ENCODE data around the gene HK1.

Gene HK1

GRCh38 chr10:69335613-69336012 is 57.3 kb downstream of the HK1 start:
- H3K4me3 ChIP-seq (ENCODE audit: control insufficient read depth in 1 of 7, extremely low read depth in 1 of 7, insufficient read depth in 4 of 7, low read depth in 2 of 7, low read length in 6 of 7), result peak overlapping the region in 4 of 7 experiments; percentile 44 to 54 (median 45)
- peaks cover 0 to 6% (median under 1%) of the 10 kb centered on the region in 4 experiments for H3K36me3 ChIP-seq (ENCODE audit: control insufficient read depth in 4 of 4, insufficient read depth in 4 of 4, low read length in 3 of 4)
- H3K27ac ChIP-seq (ENCODE audit: insufficient read depth in 1 of 2, low read depth in 1 of 2, low read length in 2 of 2, poor library complexity in 1 of 2, severe bottlenecking in 2 of 2), result peak overlapping the region in 1 of 2 experiments; percentile 72
- no peaks in the 10 kb centered on the region for H3K9me3 ChIP-seq (ENCODE audit: control extremely low read depth in 1 of 5, control insufficient read depth in 4 of 5, insufficient read depth in 2 of 5, low read depth in 1 of 5, low read length in 4 of 5)
- no peaks in the 10 kb centered on the region for H3K27me3 ChIP-seq (replicated peaks in 2 of 5; ENCODE audit: control insufficient read depth in 4 of 5, insufficient read depth in 5 of 5, low read length in 4 of 5)
- WGBS (ENCODE audit: insufficient coverage), result 97% methylated on average over 4 of the region's 8 CpGs
- H3K4me1 ChIP-seq (ENCODE audit: control extremely low read depth in 1 of 4, control insufficient read depth in 4 of 4, insufficient read depth in 4 of 4, low read length in 3 of 4), result peaks cover 0 to 59% (median 50%) of the 10 kb centered on the region in 4 experiments
- ChIA-PET CTCF (interaction anchor here (0.9 to 1.4 kb wide), 3 partner anchors 9 to 15 kb away, joined by 3 to 6 read pairs (median 6); no protein-coding TSS in a partner anchor), POLR2A (interaction anchor here (0.6 kb wide), 1 partner anchor 64 kb away, joined by 4 read pairs; no protein-coding TSS in a partner anchor)
- DNase-seq, result no peak

GRCh38 chr10:69336952-69337295 is 58.6 kb downstream of the HK1 start:
- ChIA-PET CTCF (interaction anchor here (1.1 to 1.7 kb wide), 4 partner anchors 9 to 105 kb away, joined by 3 to 8 read pairs (median 6); no protein-coding TSS in a partner anchor), POLR2A (interaction anchor here (0.6 to 1.1 kb wide), 3 partner anchors 19 to 194 kb away, joined by 3 to 4 read pairs (median 4); no protein-coding TSS in a partner anchor)
- no peaks in the 10 kb centered on the region for H3K9me3 ChIP-seq (ENCODE audit: control extremely low read depth in 1 of 5, control insufficient read depth in 4 of 5, insufficient read depth in 2 of 5, low read depth in 1 of 5, low read length in 4 of 5)
- H3K4me1 ChIP-seq (ENCODE audit: control extremely low read depth in 1 of 4, control insufficient read depth in 4 of 4, insufficient read depth in 4 of 4, low read length in 3 of 4), result peaks cover 0 to 59% (median 50%) of the 10 kb centered on the region in 4 experiments
- no peak for DNase-seq
- 44% methylated on average over 1 of the region's 2 CpGs for WGBS (ENCODE audit: insufficient coverage)
- H3K36me3 ChIP-seq (ENCODE audit: control insufficient read depth in 4 of 4, insufficient read depth in 4 of 4, low read length in 3 of 4), result peaks cover 0 to 5% (median under 1%) of the 10 kb centered on the region in 4 experiments
- H3K4me3 ChIP-seq (ENCODE audit: control insufficient read depth in 1 of 7, extremely low read depth in 1 of 7, insufficient read depth in 4 of 7, low read depth in 2 of 7, low read length in 6 of 7), result no peak overlapping the region
- H3K27me3 ChIP-seq (replicated peaks in 2 of 5; ENCODE audit: control insufficient read depth in 4 of 5, insufficient read depth in 5 of 5, low read length in 4 of 5), result no peaks in the 10 kb centered on the region
- peak overlapping the region; percentile 14 to 31 for H3K27ac ChIP-seq (ENCODE audit: insufficient read depth in 1 of 2, low read depth in 1 of 2, low read length in 2 of 2, poor library complexity in 1 of 2, severe bottlenecking in 2 of 2)

- WGBS (ENCODE audit: insufficient coverage), result 77% methylated on average over 5 of the region's 16 CpGs
- H3K4me3 ChIP-seq (ENCODE audit: control insufficient read depth in 1 of 7, extremely low read depth in 1 of 7, insufficient read depth in 4 of 7, low read depth in 2 of 7, low read length in 6 of 7), result peak overlapping the region in 1 of 7 experiments; percentile 37
Measured at GRCh38 chr10:69337296-69338132, 59.2 kb downstream of the HK1 start.

GRCh38 chr10:69338133-69338456 is 59.8 kb downstream of the HK1 start:
- peaks cover 0 to 59% (median 50%) of the 10 kb centered on the region in 4 experiments for H3K4me1 ChIP-seq (ENCODE audit: control extremely low read depth in 1 of 4, control insufficient read depth in 4 of 4, insufficient read depth in 4 of 4, low read length in 3 of 4)
- no peak overlapping the region for H3K4me3 ChIP-seq (ENCODE audit: control insufficient read depth in 1 of 7, extremely low read depth in 1 of 7, insufficient read depth in 4 of 7, low read depth in 2 of 7, low read length in 6 of 7)
- H3K9me3 ChIP-seq (ENCODE audit: control extremely low read depth in 1 of 5, control insufficient read depth in 4 of 5, insufficient read depth in 2 of 5, low read depth in 1 of 5, low read length in 4 of 5), result no peaks in the 10 kb centered on the region
- no peak for DNase-seq
- ChIA-PET POLR2A (no interaction called here), CTCF (interaction anchor here (0.9 to 1.7 kb wide), 3 partner anchors 17 to 100 kb away, joined by 3 to 7 read pairs (median 6); no protein-coding TSS in a partner anchor)
- H3K27ac ChIP-seq (ENCODE audit: insufficient read depth in 1 of 2, low read depth in 1 of 2, low read length in 2 of 2, poor library complexity in 1 of 2, severe bottlenecking in 2 of 2), result peak overlapping the region in 1 of 2 experiments; percentile 31
- H3K27me3 ChIP-seq (replicated peaks in 2 of 5; ENCODE audit: control insufficient read depth in 4 of 5, insufficient read depth in 5 of 5, low read length in 4 of 5), result no peaks in the 10 kb centered on the region
- 86% methylated on average over 8 of the region's 8 CpGs for WGBS (ENCODE audit: insufficient coverage)
- peaks cover 0 to 5% (median under 1%) of the 10 kb centered on the region in 4 experiments for H3K36me3 ChIP-seq (ENCODE audit: control insufficient read depth in 4 of 4, insufficient read depth in 4 of 4, low read length in 3 of 4)

More at GRCh38 chr10:69337296-69338132, 59.2 kb downstream of the HK1 start:
- peaks cover 0 to 59% (median 50%) of the 10 kb centered on the region in 4 experiments for H3K4me1 ChIP-seq (ENCODE audit: control extremely low read depth in 1 of 4, control insufficient read depth in 4 of 4, insufficient read depth in 4 of 4, low read length in 3 of 4)
- peak overlapping the region; percentile 14 to 31 for H3K27ac ChIP-seq (ENCODE audit: insufficient read depth in 1 of 2, low read depth in 1 of 2, low read length in 2 of 2, poor library complexity in 1 of 2, severe bottlenecking in 2 of 2)
- ChIA-PET POLR2A (interaction anchor here (0.6 to 1.1 kb wide), 3 partner anchors 19 to 195 kb away, joined by 3 to 4 read pairs (median 4); no protein-coding TSS in a partner anchor), CTCF (interaction anchor here (0.9 to 1.7 kb wide), 5 partner anchors 9 to 106 kb away, joined by 3 to 8 read pairs (median 6); no protein-coding TSS in a partner anchor)
- no peaks in the 10 kb centered on the region for H3K9me3 ChIP-seq (ENCODE audit: control extremely low read depth in 1 of 5, control insufficient read depth in 4 of 5, insufficient read depth in 2 of 5, low read depth in 1 of 5, low read length in 4 of 5)
- DNase-seq, result peak; percentile 65 to 95 (median 92)
- H3K36me3 ChIP-seq (ENCODE audit: control insufficient read depth in 4 of 4, insufficient read depth in 4 of 4, low read length in 3 of 4), result peaks cover 0 to 9% (median under 1%) of the 10 kb centered on the region in 4 experiments
- H3K27me3 ChIP-seq (replicated peaks in 2 of 5; ENCODE audit: control insufficient read depth in 4 of 5, insufficient read depth in 5 of 5, low read length in 4 of 5), result no peaks in the 10 kb centered on the region

GRCh38 chr10:69338547-69339450 is 60.5 kb downstream of the HK1 start:
- WGBS (ENCODE audit: insufficient coverage), result 90% methylated on average over 8 of the region's 9 CpGs
- no peak for DNase-seq
- H3K27ac ChIP-seq (ENCODE audit: insufficient read depth in 1 of 2, low read depth in 1 of 2, low read length in 2 of 2, poor library complexity in 1 of 2, severe bottlenecking in 2 of 2), result peak overlapping the region in 1 of 2 experiments; percentile 58
- no peak overlapping the region for H3K4me3 ChIP-seq (ENCODE audit: control insufficient read depth in 1 of 7, extremely low read depth in 1 of 7, insufficient read depth in 4 of 7, low read depth in 2 of 7, low read length in 6 of 7)
- ChIA-PET CTCF (interaction anchor here (0.9 to 1.7 kb wide), 3 partner anchors 12 to 54 kb away, joined by 3 to 6 read pairs (median 4); no protein-coding TSS in a partner anchor), POLR2A (no interaction called here)
- no peaks in the 10 kb centered on the region for H3K9me3 ChIP-seq (ENCODE audit: control extremely low read depth in 1 of 5, control insufficient read depth in 4 of 5, insufficient read depth in 2 of 5, low read depth in 1 of 5, low read length in 4 of 5)
- peaks cover 0 to 54% (median 49%) of the 10 kb centered on the region in 4 experiments for H3K4me1 ChIP-seq (ENCODE audit: control extremely low read depth in 1 of 4, control insufficient read depth in 4 of 4, insufficient read depth in 4 of 4, low read length in 3 of 4)
- peaks cover 0 to 6% (median 3%) of the 10 kb centered on the region in 4 experiments for H3K36me3 ChIP-seq (ENCODE audit: control insufficient read depth in 4 of 4, insufficient read depth in 4 of 4, low read length in 3 of 4)
- H3K27me3 ChIP-seq (replicated peaks in 2 of 5; ENCODE audit: control insufficient read depth in 4 of 5, insufficient read depth in 5 of 5, low read length in 4 of 5), result no peaks in the 10 kb centered on the region

GRCh38 chr10:69340695-69341094 is 62.4 kb downstream of the HK1 start:
- no peak overlapping the region for H3K4me3 ChIP-seq (ENCODE audit: control insufficient read depth in 1 of 7, extremely low read depth in 1 of 7, insufficient read depth in 4 of 7, low read depth in 2 of 7, low read length in 6 of 7)
- no peaks in the 10 kb centered on the region for H3K9me3 ChIP-seq (ENCODE audit: control extremely low read depth in 1 of 5, control insufficient read depth in 4 of 5, insufficient read depth in 2 of 5, low read depth in 1 of 5, low read length in 4 of 5)
- no peaks in the 10 kb centered on the region for H3K27me3 ChIP-seq (replicated peaks in 2 of 5; ENCODE audit: control insufficient read depth in 4 of 5, insufficient read depth in 5 of 5, low read length in 4 of 5)
- H3K36me3 ChIP-seq (ENCODE audit: control insufficient read depth in 4 of 4, insufficient read depth in 4 of 4, low read length in 3 of 4), result peaks cover 0 to 19% (median 14%) of the 10 kb centered on the region in 4 experiments
- H3K27ac ChIP-seq (ENCODE audit: insufficient read depth in 1 of 2, low read depth in 1 of 2, low read length in 2 of 2, poor library complexity in 1 of 2, severe bottlenecking in 2 of 2), result no peak overlapping the region
- no peak for DNase-seq
- ChIA-PET CTCF (no interaction called here), POLR2A (no interaction called here)
- peaks cover 11 to 55% (median 40%) of the 10 kb centered on the region in 4 experiments for H3K4me1 ChIP-seq (ENCODE audit: control extremely low read depth in 1 of 4, control insufficient read depth in 4 of 4, insufficient read depth in 4 of 4, low read length in 3 of 4)
- WGBS (ENCODE audit: insufficient coverage), result 96% methylated on average over 9 of the region's 9 CpGs

Measured in common myeloid progenitor, CD34-positive (primary cell).